ENCODE results near the gene KCNIP1. TPM values are rescaled to one million over a fixed set of nuclear protein-coding genes. Genes with fewer than 3 reads are reported as not detected.

Gene KCNIP1
- total and polyA plus RNA-seq, 7 donors = 0.03 TPM; not detected in 6

DNA sequence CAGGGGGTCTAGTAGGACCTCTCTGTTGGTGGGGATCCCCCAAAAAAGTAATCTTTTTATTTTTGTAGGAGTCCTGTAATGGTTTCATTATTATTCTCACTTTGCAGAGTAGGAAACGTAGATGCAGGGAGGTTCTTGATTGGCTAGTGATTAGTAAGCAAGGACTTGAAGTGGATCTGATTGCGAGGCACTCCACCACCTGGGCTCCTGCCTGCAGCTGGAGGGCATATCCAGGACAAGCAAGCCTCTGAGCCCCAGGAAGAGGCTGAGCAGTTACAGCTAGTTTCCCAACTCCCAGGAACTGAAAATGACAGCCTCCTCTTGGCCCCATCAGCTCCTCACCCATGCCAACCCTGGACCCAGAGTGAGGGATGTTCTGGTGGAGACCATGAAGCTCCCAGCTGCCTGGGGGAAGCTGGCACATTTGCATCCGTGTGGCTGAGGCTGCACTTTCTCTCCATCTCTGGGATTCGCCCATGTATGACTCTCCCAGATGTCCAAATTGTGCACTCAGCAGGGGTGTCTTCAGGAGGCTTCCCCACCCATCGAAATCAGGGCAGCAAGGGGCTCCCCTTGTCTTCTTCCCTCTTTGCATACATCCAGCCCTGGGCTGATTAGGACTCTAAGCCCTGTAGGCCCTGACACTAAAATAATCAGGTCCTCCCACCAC, 10.2 kb downstream of the KCNIP1 start:
- no peaks in the 10 kb centered on the region for H3K4me1 ChIP-seq
- no peaks in the 10 kb centered on the region for H3K9me3 ChIP-seq
- ATAC-seq = no peak
- H3K36me3 ChIP-seq (ENCODE audit: insufficient read depth in 1 of 2, low read depth in 1 of 2) = no peaks in the 10 kb centered on the region
- TF ChIP-seq, protein P1, sequence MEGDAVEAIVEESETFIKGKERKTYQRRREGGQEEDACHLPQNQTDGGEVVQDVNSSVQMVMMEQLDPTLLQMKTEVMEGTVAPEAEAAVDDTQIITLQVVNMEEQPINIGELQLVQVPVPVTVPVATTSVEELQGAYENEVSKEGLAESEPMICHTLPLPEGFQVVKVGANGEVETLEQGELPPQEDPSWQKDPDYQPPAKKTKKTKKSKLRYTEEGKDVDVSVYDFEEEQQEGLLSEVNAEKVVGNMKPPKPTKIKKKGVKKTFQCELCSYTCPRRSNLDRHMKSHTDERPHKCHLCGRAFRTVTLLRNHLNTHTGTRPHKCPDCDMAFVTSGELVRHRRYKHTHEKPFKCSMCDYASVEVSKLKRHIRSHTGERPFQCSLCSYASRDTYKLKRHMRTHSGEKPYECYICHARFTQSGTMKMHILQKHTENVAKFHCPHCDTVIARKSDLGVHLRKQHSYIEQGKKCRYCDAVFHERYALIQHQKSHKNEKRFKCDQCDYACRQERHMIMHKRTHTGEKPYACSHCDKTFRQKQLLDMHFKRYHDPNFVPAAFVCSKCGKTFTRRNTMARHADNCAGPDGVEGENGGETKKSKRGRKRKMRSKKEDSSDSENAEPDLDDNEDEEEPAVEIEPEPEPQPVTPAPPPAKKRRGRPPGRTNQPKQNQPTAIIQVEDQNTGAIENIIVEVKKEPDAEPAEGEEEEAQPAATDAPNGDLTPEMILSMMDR (IDR thresholded peaks at IDR 0.05) = no peak
- H3K27ac ChIP-seq = no peak overlapping the region
- WGBS, 3 donors = 66 to 84% (median 73%) methylated on average over 5 of the region's 5 CpGs
- no peak overlapping the region for H3K4me3 ChIP-seq
- H3K27me3 ChIP-seq (ENCODE audit: insufficient read depth in 3 of 3, low read length in 2 of 3) = peaks cover 0 to 3% (median 0%) of the 10 kb centered on the region in 3 donors
- no peak for DNase-seq
- intact Hi-C loops (cut with DNase I) = no loop called here

DNA sequence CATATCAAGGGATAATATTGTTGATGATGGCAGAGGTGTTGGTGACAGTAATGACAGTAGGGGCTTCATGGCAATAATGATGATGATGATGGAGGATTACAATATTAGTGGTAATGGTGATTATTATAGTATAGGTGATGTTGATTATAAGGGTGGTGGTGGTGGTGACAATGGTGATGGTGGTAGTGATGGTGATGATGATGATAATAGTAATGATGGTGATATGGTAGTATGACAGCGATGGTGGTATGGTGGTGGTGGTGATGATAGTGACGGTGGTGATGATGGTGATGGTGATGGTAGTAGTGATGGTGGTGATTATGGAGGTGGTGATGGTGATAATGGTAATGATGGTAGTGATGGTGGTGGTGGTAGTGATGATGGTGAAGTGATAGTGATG, 13.6 kb downstream of the KCNIP1 start:
- Histone ChIP-seq H3K27me3 (ENCODE audit: insufficient read depth in 3 of 3, low read length in 2 of 3) (peaks cover 0 to 3% (median 0%) of the 10 kb centered on the region in 3 donors), H3K9me3 (no peaks in the 10 kb centered on the region), H3K36me3 (ENCODE audit: insufficient read depth in 1 of 2, low read depth in 1 of 2) (no peaks in the 10 kb centered on the region), H3K4me1 (no peaks in the 10 kb centered on the region), H3K4me3 (no peak overlapping the region), H3K27ac (no peak overlapping the region)
- ATAC-seq = no peak
- DNase-seq = no peak
- TF ChIP-seq, protein P1 (IDR thresholded peaks at IDR 0.05) = no peak
- intact Hi-C loops (cut with DNase I) = no loop called here
- 97 to 100% (median 100%) methylated on average over 2 of the region's 2 CpGs for WGBS, 3 donors

DNA sequence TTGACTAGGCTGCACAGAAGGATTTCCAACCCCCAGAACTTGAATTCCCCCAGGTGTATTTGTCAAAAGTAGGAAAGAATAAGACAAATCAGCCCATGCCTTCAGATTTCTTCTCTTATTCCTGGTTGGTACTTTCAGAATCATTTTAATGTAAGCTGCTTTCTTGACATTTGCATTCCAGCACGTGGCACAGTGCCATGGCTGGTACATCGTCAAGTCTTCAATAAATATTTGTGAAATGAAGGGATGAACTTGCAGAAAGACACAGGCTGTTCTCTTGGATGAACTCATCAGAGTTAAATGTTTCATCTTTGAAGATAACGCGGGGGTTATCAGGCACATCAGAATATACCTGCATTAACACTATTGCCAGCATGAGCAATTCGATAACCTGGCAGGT, 14.5 kb downstream of the KCNIP1 start:
- 75 to 77% (median 77%) methylated on average over 5 of the region's 5 CpGs for WGBS, 3 donors
- ATAC-seq (no peak), DNase-seq (no peak)
- H3K4me3 ChIP-seq = no peak overlapping the region
- peaks cover 0 to 3% (median 0%) of the 10 kb centered on the region in 3 donors for H3K27me3 ChIP-seq (ENCODE audit: insufficient read depth in 3 of 3, low read length in 2 of 3)
- no peaks in the 10 kb centered on the region for H3K36me3 ChIP-seq (ENCODE audit: insufficient read depth in 1 of 2, low read depth in 1 of 2)
- no peaks in the 10 kb centered on the region for H3K9me3 ChIP-seq
- H3K4me1 ChIP-seq = no peaks in the 10 kb centered on the region
- TF ChIP-seq, protein P1 (IDR thresholded peaks at IDR 0.05) = no peak
- intact Hi-C loops (cut with DNase I) = no loop called here
- no peak overlapping the region for H3K27ac ChIP-seq

DNA sequence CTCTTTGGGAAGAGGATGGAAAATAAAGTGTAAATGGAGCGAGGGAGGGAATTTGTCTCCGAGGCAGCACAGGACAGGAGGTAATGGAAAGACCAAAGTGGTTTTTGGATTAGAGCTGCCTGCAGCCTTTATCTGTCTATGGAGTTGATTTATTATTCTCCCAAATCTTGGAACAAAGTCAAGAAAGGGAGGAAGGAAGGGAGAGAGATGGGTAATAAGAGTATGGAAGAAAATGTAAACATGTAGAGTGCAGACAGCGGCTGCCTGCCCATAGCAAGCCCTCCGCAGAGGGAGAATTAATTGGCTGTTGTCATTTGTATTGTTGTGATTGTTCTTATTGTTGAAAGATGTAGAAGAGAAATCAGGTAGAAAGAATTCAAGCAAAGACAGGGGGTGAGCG, 15.7 kb downstream of the KCNIP1 start:
- Histone ChIP-seq H3K4me1 (no peaks in the 10 kb centered on the region), H3K27me3 (ENCODE audit: insufficient read depth in 3 of 3, low read length in 2 of 3) (peaks cover 0 to 3% (median 0%) of the 10 kb centered on the region in 3 donors), H3K36me3 (ENCODE audit: insufficient read depth in 1 of 2, low read depth in 1 of 2) (no peaks in the 10 kb centered on the region), H3K27ac (no peak overlapping the region), H3K4me3 (no peak overlapping the region), H3K9me3 (no peaks in the 10 kb centered on the region)
- TF ChIP-seq, protein P1 (IDR thresholded peaks at IDR 0.05) = no peak
- no peak for ATAC-seq
- no peak for DNase-seq
- 83 to 90% (median 84%) methylated on average over 5 of the region's 5 CpGs for WGBS, 3 donors
- intact Hi-C loops (cut with DNase I) = no loop called here

DNA sequence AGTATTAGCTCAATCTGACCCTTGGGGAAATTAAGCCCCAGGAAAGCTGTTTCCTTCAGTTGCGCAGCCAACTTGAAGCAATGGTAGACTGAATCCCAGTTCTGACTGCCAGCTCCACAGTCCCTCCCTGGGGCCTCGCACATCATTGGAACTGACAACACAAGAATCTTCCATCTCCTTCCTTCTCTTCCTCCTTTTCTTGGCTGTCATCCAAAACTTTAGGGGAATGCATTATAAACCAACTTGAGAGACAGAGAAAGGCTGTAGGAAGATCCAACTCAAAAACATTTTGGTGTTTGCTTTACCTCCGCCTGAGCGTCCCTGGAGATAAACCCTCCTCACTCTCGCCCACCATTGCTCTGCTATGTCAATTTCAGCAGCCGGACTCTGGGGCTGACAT, 16.6 kb downstream of the KCNIP1 start:
- 72 to 85% (median 83%) methylated on average over 6 of the region's 6 CpGs for WGBS, 3 donors
- Histone ChIP-seq H3K36me3 (ENCODE audit: insufficient read depth in 1 of 2, low read depth in 1 of 2) (no peaks in the 10 kb centered on the region), H3K4me3 (no peak overlapping the region), H3K4me1 (no peaks in the 10 kb centered on the region), H3K27ac (no peak overlapping the region), H3K27me3 (ENCODE audit: insufficient read depth in 3 of 3, low read length in 2 of 3) (peaks cover 0 to 3% (median 0%) of the 10 kb centered on the region in 3 donors), H3K9me3 (no peaks in the 10 kb centered on the region)
- TF ChIP-seq, protein P1 (IDR thresholded peaks at IDR 0.05) = no peak
- intact Hi-C loops (cut with DNase I) = no loop called here
- DNase-seq = no peak
- no peak for ATAC-seq

All from psoas muscle (tissue), 8 donors.